ENCODE measurements around the gene MGAT5B. TPM values are rescaled to one million over a fixed set of nuclear protein-coding genes. Genes with fewer than 3 reads are reported as not detected.
A peak's percentile ranks its signal among the peaks of the same experiment; 100 is the strongest.

MGAT5B gene
- total RNA-seq, 1 donor: 0.36 TPM

GRCh38 chr17:76878568-76878967 is 10.4 kb downstream of the MGAT5B start:
- H3K79me2 ChIP-seq (ENCODE audit: insufficient read depth, low read length): no peaks in the 10 kb centered on the region
- H3K27me3 ChIP-seq (ENCODE audit: insufficient read depth, low read length): peaks cover 3% of the 10 kb centered on the region
- H3K27ac ChIP-seq (ENCODE audit: low read depth, low read length): no peak overlapping the region
- no peaks in the 10 kb centered on the region for H3K4me1 ChIP-seq (ENCODE audit: insufficient read depth, low read length)
- no peak for TF ChIP-seq CTCF (IDR thresholded peaks at IDR 0.05; ENCODE audit: extremely low read depth, low read depth, low read length)
- no peaks in the 10 kb centered on the region for H3K36me3 ChIP-seq (ENCODE audit: insufficient read depth, low read length)
- H3K9me3 ChIP-seq (ENCODE audit: low read depth, low read length): no peaks in the 10 kb centered on the region
- no peak overlapping the region for H3K4me3 ChIP-seq (ENCODE audit: insufficient read depth, low read length)
- DNase-seq (ENCODE audit: insufficient read length, low spot score, missing footprints): peak; percentile 66
- H3K4me2 ChIP-seq (ENCODE audit: insufficient read depth, low read length): no peak overlapping the region
- no peaks in the 10 kb centered on the region for H4K20me1 ChIP-seq (ENCODE audit: insufficient read depth, low read length)
- H2AFZ ChIP-seq (ENCODE audit: low read length): no peak overlapping the region

- peak; percentile 58 for DNase-seq (ENCODE audit: insufficient read length, low spot score, missing footprints)
- no peak overlapping the region for H3K27ac ChIP-seq (ENCODE audit: low read depth, low read length)
- no peaks in the 10 kb centered on the region for H3K36me3 ChIP-seq (ENCODE audit: insufficient read depth, low read length)
- H3K4me2 ChIP-seq (ENCODE audit: insufficient read depth, low read length): no peak overlapping the region
- no peak overlapping the region for H2AFZ ChIP-seq (ENCODE audit: low read length)
- peaks cover 3% of the 10 kb centered on the region for H3K27me3 ChIP-seq (ENCODE audit: insufficient read depth, low read length)
- H3K79me2 ChIP-seq (ENCODE audit: insufficient read depth, low read length): no peaks in the 10 kb centered on the region
- H3K4me1 ChIP-seq (ENCODE audit: insufficient read depth, low read length): no peaks in the 10 kb centered on the region
- H3K4me3 ChIP-seq (ENCODE audit: insufficient read depth, low read length): no peak overlapping the region
- no peaks in the 10 kb centered on the region for H3K9me3 ChIP-seq (ENCODE audit: low read depth, low read length)
- no peak for TF ChIP-seq CTCF (IDR thresholded peaks at IDR 0.05; ENCODE audit: extremely low read depth, low read depth, low read length)
- H4K20me1 ChIP-seq (ENCODE audit: insufficient read depth, low read length): no peaks in the 10 kb centered on the region
Measured at GRCh38 chr17:76879254-76879653, 11.1 kb downstream of the MGAT5B start.

- no peak overlapping the region for H3K4me2 ChIP-seq (ENCODE audit: insufficient read depth, low read length)
- H3K27ac ChIP-seq (ENCODE audit: low read depth, low read length): no peak overlapping the region
- no peaks in the 10 kb centered on the region for H3K36me3 ChIP-seq (ENCODE audit: insufficient read depth, low read length)
- H4K20me1 ChIP-seq (ENCODE audit: insufficient read depth, low read length): no peaks in the 10 kb centered on the region
- H3K27me3 ChIP-seq (ENCODE audit: insufficient read depth, low read length): peaks cover 3% of the 10 kb centered on the region
- DNase-seq (ENCODE audit: insufficient read length, low spot score, missing footprints): peak; percentile 46
- no peaks in the 10 kb centered on the region for H3K79me2 ChIP-seq (ENCODE audit: insufficient read depth, low read length)
- H3K4me1 ChIP-seq (ENCODE audit: insufficient read depth, low read length): no peaks in the 10 kb centered on the region
- no peak overlapping the region for H2AFZ ChIP-seq (ENCODE audit: low read length)
- no peak overlapping the region for H3K4me3 ChIP-seq (ENCODE audit: insufficient read depth, low read length)
- no peak for TF ChIP-seq CTCF (IDR thresholded peaks at IDR 0.05; ENCODE audit: extremely low read depth, low read depth, low read length)
- H3K9me3 ChIP-seq (ENCODE audit: low read depth, low read length): no peaks in the 10 kb centered on the region
Measured at GRCh38 chr17:76879691-76880090, 11.5 kb downstream of the MGAT5B start.

- Histone ChIP-seq H3K27me3 (ENCODE audit: insufficient read depth, low read length) (peaks cover 3% of the 10 kb centered on the region), H3K4me2 (ENCODE audit: insufficient read depth, low read length) (no peak overlapping the region), H3K4me1 (ENCODE audit: insufficient read depth, low read length) (no peaks in the 10 kb centered on the region), H4K20me1 (ENCODE audit: insufficient read depth, low read length) (no peaks in the 10 kb centered on the region), H3K9me3 (ENCODE audit: low read depth, low read length) (no peaks in the 10 kb centered on the region), H2AFZ (ENCODE audit: low read length) (no peak overlapping the region), H3K79me2 (ENCODE audit: insufficient read depth, low read length) (no peaks in the 10 kb centered on the region), H3K4me3 (ENCODE audit: insufficient read depth, low read length) (no peak overlapping the region), H3K36me3 (ENCODE audit: insufficient read depth, low read length) (no peaks in the 10 kb centered on the region), H3K27ac (ENCODE audit: low read depth, low read length) (no peak overlapping the region)
- no peak for DNase-seq (ENCODE audit: insufficient read length, low spot score, missing footprints)
- no peak for TF ChIP-seq CTCF (IDR thresholded peaks at IDR 0.05; ENCODE audit: extremely low read depth, low read depth, low read length)
Measured at GRCh38 chr17:76880268-76880667, 12.1 kb downstream of the MGAT5B start.

All from osteoblast (primary cell).